BJ (cell line): ENCODE data around the gene FLG. TPM values are rescaled to one million over a fixed set of nuclear protein-coding genes. Genes with fewer than 3 reads are reported as not detected.
"Not testable (repeated sequence)": the region's sequence is repeated elsewhere in the genome, so short reads cannot be mapped to it uniquely, and the experiment has no call there.

ENCODE experiments used
- CTCF ChIA-PET: fragments of 350-600 bp; formaldehyde crosslinking; extraction: SDS; loops from one replicate; lab custom pipeline; 2021; ENCODE audit warnings: antibody characterized with exemption, inconsistent platforms; lab: Yijun Ruan, JAX
- POLR2A ChIA-PET: fragments of 300-600 bp; sonication (Branson Sonifier 250); formaldehyde crosslinking; extraction: SDS; loops from one replicate; lab custom pipeline; 2021; ENCODE audit warnings: antibody characterized with exemption; lab: Charles Lee
- DNase-seq: peaks from one replicate; pipeline ENCODE4 v3.0.0-alpha.2; 2011; ENCODE audit warnings: low read depth
- H3K27me3 ChIP-seq: 2 replicates; pipeline ENCODE4 v1.6.0; 2011; ENCODE audit warnings: low read length; ENCODE audit not compliant: control insufficient read depth, insufficient read depth
- H3K36me3 ChIP-seq: 2 replicates; pipeline ENCODE4 v1.5.1; 2011; ENCODE audit warnings: low read length; ENCODE audit not compliant: control insufficient read depth, insufficient read depth
- H3K4me3 ChIP-seq: 2 replicates; pipeline ENCODE4 v1.5.1; 2011; ENCODE audit warnings: low read depth, mild to moderate bottlenecking, control low read depth, low read length
- CTCF ChIP-seq: IDR thresholded peaks from 2 replicates; pipeline ENCODE4 v1.5.1; 2011; ENCODE audit warnings: low read depth, mild to moderate bottlenecking, control low read depth, inconsistent platforms, low read length, moderate library complexity; ENCODE audit not compliant: insufficient read depth
- polyA plus RNA-seq: library from polyadenylated mRNA; depleted of rRNA; stranded (reverse); fragments of >200 nt; gene quantifications from 2 replicates; pipeline ENCODE4 v1.2.3, GENCODE V29; 2011; rRNA removed

Gene FLG
- polyA plus RNA-seq, 1 experiment, result not detected

GRCh38 chr1:152309955-152310354 is 15.1 kb downstream of the FLG start:
- POLR2A ChIA-PET, result no interaction called here

DNA sequence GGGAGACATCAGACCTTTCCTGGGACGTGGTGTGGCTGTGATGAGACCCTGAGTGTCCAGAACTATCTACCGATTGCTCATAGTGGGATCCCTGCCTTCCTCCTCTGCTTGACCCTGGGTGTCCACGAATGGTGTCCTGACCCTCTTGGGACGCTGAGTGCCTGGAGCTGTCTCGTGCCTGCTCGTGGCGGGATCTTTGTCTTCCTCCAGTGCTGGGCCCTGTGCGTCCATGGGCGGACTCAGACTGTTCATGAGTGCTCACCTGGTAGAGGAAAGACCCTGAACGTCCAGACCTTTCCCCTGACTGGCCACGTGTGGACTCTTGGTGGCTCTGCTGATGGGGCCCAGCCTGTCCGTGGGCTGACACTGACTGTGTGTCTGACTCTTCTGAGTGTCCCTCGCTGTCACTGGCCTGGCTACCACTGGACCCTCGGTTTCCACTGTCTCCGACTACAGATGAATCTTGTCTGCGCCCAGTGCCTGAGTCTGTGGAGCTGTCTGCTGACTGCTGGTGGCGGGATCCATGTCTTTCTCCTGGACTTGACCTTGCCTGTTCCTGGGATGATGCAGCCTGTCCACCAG is 15.6 kb downstream of the FLG start:
- DNase-seq, CTCF ChIA-PET, POLR2A ChIA-PET, H3K4me3 ChIP-seq, H3K27me3 ChIP-seq, H3K36me3 ChIP-seq: not testable (repeated sequence)

More at GRCh38 chr1:152309955-152310354, 15.1 kb downstream of the FLG start:
- TF ChIP-seq CTCF, result no peak
- H3K36me3 ChIP-seq, result no peaks in the 10 kb centered on the region
- H3K4me3 ChIP-seq, result no peak overlapping the region
- DNase-seq, result no peak
- CTCF ChIA-PET, result no interaction called here
- H3K27me3 ChIP-seq, result no peaks in the 10 kb centered on the region

DNA sequence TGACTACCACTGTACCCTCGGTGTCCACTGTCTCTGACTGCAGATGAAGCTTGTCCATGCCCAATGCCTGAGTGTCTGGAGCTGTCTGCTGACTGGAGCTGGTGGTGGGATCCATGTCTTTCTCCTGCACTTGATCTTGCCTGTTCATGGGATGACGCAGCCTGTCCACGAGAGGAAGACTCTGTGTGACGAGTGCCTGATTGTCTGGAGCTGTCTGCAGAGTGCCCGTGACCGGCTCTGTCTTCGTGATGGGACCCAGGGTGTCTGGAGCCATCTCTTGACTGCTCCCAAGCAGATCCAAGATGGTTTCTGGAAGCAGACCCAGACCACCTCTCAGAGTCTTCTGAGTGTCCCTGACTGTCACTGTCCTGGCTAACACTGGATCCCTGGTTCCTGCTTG is 16.3 kb downstream of the FLG start:
- CTCF ChIA-PET, H3K36me3 ChIP-seq, H3K27me3 ChIP-seq, DNase-seq, POLR2A ChIA-PET, H3K4me3 ChIP-seq: not testable (repeated sequence)

DNA sequence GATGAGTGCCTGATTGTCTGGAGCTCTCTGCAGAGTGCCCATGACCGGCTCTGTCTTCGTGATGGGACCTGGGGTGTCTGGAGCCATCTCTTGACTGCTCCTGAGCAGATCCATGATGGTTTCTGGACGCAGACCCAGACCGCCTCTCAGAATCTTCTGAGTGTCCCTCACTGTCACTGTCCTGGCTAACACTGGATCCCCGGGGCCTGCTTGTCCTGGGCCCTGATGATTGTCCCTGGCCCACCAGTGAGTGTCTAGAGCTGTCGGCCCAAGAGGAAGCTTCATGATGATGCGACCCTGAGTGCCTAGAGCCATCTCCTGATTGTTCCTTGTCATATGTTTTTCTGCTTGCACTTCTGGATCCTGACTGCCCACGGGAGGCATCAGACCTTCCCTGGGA is 17.1 kb downstream of the FLG start:
- H3K4me3 ChIP-seq, POLR2A ChIA-PET, H3K36me3 ChIP-seq, H3K27me3 ChIP-seq, CTCF ChIA-PET, DNase-seq: not testable (repeated sequence)

DNA sequence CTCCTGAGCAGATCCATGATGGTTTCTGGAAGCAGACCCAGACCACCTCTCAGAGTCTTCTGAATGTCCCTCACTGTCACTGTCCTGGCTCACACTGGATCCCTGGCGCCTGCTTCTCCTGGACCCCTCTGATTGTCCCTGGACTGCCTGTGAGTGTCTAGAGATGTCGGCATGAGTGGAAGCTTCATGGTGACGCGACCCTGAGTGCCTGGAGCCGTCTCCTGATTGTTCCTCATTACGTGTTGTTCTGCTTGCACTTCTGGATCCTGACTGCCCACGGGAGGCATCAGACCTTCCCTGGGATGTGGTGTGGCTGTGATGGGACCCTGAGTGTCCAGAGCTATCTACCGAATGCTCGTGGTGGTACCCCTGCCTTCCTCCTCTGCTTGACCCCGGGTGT is 18.9 kb downstream of the FLG start:
- H3K4me3 ChIP-seq, H3K27me3 ChIP-seq, POLR2A ChIA-PET, H3K36me3 ChIP-seq, CTCF ChIA-PET, DNase-seq: not testable (repeated sequence)

DNA sequence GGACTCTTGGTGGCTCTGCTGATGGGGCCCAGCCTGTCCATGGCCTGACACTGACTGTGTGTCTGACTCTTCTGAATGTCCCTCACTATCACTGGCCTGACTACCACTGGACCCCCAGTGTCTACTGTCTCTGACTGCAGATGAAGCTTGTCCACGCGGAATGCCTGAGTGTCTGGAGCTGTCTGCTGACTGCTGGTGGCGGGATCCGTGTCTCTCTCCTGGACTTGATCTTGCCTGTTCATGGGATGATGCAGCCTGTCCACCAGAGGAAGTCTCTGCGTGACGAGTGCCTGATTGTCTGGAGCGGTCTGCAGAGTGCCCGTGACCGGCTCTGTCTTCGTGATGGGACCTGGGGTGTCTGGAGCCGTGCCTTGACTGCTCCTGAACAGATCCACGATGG is 20.3 kb downstream of the FLG start:
- H3K4me3 ChIP-seq, CTCF ChIA-PET, H3K27me3 ChIP-seq, DNase-seq, POLR2A ChIA-PET, H3K36me3 ChIP-seq: not testable (repeated sequence)

DNA sequence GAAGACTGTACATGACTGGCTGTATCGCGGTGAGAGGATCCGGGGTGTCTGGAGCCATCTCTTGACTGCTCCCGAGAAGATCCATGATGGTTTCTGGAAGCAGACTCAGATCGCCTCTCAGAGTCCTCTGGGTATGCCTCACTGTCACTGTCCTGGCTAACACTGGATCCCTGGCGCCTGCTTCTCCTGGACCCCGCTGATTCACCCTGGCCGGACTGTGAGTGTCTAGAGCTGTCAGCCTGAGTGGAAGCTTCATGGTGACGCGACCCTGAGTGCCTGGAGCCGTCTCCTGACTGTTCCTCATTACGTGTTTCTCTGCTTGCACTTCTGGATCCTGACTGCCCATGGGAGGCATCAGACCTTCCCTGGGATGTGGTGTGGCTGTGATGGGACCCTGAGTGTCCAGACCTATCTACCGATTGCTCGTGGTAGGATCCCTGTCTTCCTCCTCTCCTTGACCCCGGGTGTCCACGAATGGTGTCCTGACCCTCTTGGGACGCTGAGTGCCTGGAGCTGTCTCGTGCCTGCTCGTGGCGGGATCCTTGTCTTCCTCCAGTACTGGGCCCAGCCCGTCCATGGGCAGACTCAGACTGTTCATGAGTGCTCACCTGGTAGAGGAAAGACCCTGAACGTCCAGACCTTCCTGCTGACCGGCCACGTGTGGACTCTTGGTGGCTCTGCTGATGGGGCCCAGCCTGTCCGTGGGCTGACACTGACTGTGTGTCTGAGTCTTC is 21.7 kb downstream of the FLG start:
- POLR2A ChIA-PET, CTCF ChIA-PET, DNase-seq, H3K36me3 ChIP-seq, H3K4me3 ChIP-seq, H3K27me3 ChIP-seq: not testable (repeated sequence)

DNA sequence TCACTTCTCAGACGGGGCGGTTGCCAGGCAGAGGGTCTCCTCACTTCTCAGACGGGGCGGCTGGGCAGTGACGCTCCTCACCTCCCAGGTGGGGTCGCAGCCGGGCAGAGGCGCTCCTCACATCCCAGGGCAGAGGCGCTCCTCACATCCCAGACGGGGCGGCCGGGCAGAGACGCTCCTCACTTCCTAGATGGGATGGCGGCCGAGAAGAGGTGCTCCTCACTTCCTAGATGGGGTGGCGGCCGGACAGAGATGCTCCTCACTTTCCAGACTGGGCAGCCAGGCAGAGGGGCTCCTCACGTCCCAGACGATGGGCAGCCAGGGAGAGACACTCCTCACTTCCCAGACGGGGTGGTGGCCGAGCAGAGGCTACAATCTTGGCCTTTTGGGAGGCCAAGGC is 68.6 kb downstream of the FLG start:
- H3K4me3 ChIP-seq, H3K27me3 ChIP-seq, CTCF ChIA-PET, H3K36me3 ChIP-seq, DNase-seq, POLR2A ChIA-PET: not testable (repeated sequence)

Other genes with a start within 250 kb of the FLG start
- not detected in 2 replicates for gene TCHHL1, start 236.2 kb downstream of the FLG start, polyA plus RNA-seq
- not detected in 2 replicates for gene TCHH, start 209.8 kb downstream of the FLG start, polyA plus RNA-seq
- not detected in 2 replicates for gene RPTN, start 166.0 kb downstream of the FLG start, polyA plus RNA-seq
- gene HRNR, start 101.0 kb downstream of the FLG start, polyA plus RNA-seq, result not detected in 2 replicates
- not detected in 2 replicates for gene FLG2, start 34.8 kb upstream of the FLG start, polyA plus RNA-seq
- gene CRNN, start 89.0 kb upstream of the FLG start, polyA plus RNA-seq, result not detected in 2 replicates
- not detected in 2 replicates for gene LCE5A, start 185.6 kb upstream of the FLG start, polyA plus RNA-seq
- not detected in 2 replicates for gene CRCT1, start 189.2 kb upstream of the FLG start, polyA plus RNA-seq
- gene LCE3E, start 241.5 kb upstream of the FLG start, polyA plus RNA-seq, result not detected in 2 replicates